Osteoblast (primary cell): Measurements from ENCODE around the gene CAPZA2. TPM values are rescaled to one million over a fixed set of nuclear protein-coding genes. Genes with fewer than 3 reads are reported as not detected.
"Not testable (repeated sequence)": the region's sequence is repeated elsewhere in the genome, so short reads cannot be mapped to it uniquely, and the experiment has no call there.

Experiments used
- DNase-seq: peaks from one replicate; pipeline ENCODE4 v3.0.0; 2011; ENCODE audit warnings: low spot score, mixed read lengths; ENCODE audit not compliant: insufficient read length; ENCODE audit errors: missing footprints
- H2AFZ ChIP-seq: 2 replicates; pipeline ENCODE4 v1.6.0; 2011; ENCODE audit warnings: mild to moderate bottlenecking, low read length
- H3K27ac ChIP-seq: 2 replicates; pipeline ENCODE4 v1.5.1; 2011; ENCODE audit warnings: mild to moderate bottlenecking, low read depth, low read length, moderate library complexity
- H3K27me3 ChIP-seq: 2 replicates; pipeline ENCODE4 v1.6.0; 2012; ENCODE audit warnings: mild to moderate bottlenecking, control low read depth, inconsistent platforms, low read length, moderate library complexity; ENCODE audit not compliant: insufficient read depth
- H3K36me3 ChIP-seq: 2 replicates; pipeline ENCODE4 v1.5.1; 2011; ENCODE audit warnings: mild to moderate bottlenecking, low read length, control low read depth, moderate library complexity; ENCODE audit not compliant: insufficient read depth
- H3K4me1 ChIP-seq: 2 replicates; pipeline ENCODE4 v1.5.1; 2011; ENCODE audit warnings: mild to moderate bottlenecking, low read length, control low read depth, moderate library complexity; ENCODE audit not compliant: insufficient read depth
- H3K4me2 ChIP-seq: 2 replicates; pipeline ENCODE4 v1.6.0; 2011; ENCODE audit warnings: mild to moderate bottlenecking, low read length; ENCODE audit not compliant: insufficient read depth
- H3K4me3 ChIP-seq: fragments of 200-600 bp; sonication (generic); 3 replicates; pipeline ENCODE4 v1.5.1; 2012; ENCODE audit warnings: mild to moderate bottlenecking, low read length, inconsistent platforms; ENCODE audit not compliant: insufficient read depth
- H3K79me2 ChIP-seq: 2 replicates; pipeline ENCODE4 v1.6.0; 2012; ENCODE audit warnings: mild to moderate bottlenecking, low read length, control low read depth, inconsistent platforms; ENCODE audit not compliant: insufficient read depth
- H3K9me3 ChIP-seq: 2 replicates; pipeline ENCODE4 v1.5.1; 2011; ENCODE audit warnings: low read depth, low read length, control low read depth
- H4K20me1 ChIP-seq: 2 replicates; pipeline ENCODE4 v1.6.0; 2012; ENCODE audit warnings: mild to moderate bottlenecking, low read length, control low read depth; ENCODE audit not compliant: insufficient read depth
- total RNA-seq: library from RNA; depleted of rRNA; stranded (reverse); fragments of >200 nt; gene quantifications from 2 replicates; pipeline ENCODE4 v1.2.3, GENCODE V29; 2012
- TF ChIP-seq, protein P1 (sequence below): IDR thresholded peaks from 2 replicates; pipeline ENCODE4 v1.5.1; 2011; ENCODE audit warnings: mild to moderate bottlenecking, low read depth, low read length, moderate library complexity; ENCODE audit errors: extremely low read depth

Gene CAPZA2
- total RNA-seq = 159 and 173 TPM in 2 replicates

DNA sequence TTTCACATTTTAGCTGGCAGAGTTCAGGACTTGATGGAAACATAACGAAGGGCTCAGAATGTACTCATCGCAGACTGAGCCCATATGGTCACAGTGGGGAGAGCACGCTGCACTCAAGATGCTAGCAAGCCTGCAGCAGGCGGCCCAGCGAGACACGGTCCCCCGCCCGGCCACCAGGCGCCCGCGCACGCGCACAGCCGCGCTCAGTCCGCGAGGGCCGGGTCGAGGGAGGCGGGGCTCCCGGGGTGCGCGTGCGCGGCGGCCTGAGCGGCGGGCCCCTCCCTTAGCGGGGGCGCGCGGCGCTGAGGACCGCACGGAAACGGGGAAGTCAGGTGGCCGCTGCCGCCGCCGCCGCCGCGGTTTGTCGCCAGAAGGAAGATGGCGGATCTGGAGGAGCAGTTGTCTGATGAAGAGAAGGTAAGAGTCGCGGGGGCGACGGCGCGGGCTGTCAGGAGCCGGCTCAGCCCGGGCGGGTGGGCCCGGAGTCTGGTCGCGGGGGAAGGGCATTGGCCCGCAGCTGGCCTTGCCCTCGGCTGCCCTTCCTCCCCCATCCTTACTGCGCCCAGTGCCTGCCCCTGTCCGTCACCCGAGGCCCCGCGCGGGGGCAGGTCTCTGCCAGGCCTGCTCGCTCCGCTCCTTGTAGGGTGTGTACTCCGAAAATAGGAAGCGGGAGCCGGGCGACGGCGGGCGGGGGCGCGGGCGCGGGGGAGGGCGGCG is at the start of gene CAPZA2:
CAPZA2 (plus strand) TSS at position 354 of the 717 bp plus-strand sequence; CDS start at position 379, 25 bp downstream.
- Histone ChIP-seq H3K79me2 (peaks cover 48% of the 10 kb centered on the region), H3K4me3 (peak within 1 kb of the TSS; percentile 90)
- DNase-seq = peak; percentile 99

DNA sequence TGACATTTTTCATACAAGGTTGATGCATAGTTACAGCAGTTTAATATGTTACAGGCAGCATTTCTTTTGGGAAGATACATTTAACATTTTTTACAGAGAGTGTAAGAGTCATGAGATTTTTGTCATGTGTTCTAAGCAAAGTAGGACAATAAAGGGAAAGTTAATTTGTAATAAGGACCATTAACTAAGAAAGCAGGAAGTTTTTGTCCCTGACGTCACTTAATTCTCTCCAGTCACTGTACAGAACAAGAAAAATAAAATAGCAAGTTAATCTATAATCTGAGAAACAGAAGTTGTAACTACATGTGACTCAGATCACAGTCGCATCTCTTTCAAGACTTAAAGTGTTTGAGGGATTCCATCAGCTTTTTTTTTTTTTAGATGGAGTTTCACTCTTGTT is 49.5 kb upstream of the CAPZA2 start:
- TF ChIP-seq, protein P1, sequence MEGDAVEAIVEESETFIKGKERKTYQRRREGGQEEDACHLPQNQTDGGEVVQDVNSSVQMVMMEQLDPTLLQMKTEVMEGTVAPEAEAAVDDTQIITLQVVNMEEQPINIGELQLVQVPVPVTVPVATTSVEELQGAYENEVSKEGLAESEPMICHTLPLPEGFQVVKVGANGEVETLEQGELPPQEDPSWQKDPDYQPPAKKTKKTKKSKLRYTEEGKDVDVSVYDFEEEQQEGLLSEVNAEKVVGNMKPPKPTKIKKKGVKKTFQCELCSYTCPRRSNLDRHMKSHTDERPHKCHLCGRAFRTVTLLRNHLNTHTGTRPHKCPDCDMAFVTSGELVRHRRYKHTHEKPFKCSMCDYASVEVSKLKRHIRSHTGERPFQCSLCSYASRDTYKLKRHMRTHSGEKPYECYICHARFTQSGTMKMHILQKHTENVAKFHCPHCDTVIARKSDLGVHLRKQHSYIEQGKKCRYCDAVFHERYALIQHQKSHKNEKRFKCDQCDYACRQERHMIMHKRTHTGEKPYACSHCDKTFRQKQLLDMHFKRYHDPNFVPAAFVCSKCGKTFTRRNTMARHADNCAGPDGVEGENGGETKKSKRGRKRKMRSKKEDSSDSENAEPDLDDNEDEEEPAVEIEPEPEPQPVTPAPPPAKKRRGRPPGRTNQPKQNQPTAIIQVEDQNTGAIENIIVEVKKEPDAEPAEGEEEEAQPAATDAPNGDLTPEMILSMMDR = no peak

More for the DNA sequence above, at the start of gene CAPZA2:
- Histone ChIP-seq H3K4me1 (peaks cover 22% of the 10 kb centered on the region), H3K4me2 (peak within 1 kb of the TSS; percentile 92), H2AFZ (peak within 1 kb of the TSS; percentile 86), H3K27ac (peak within 1 kb of the TSS; percentile 91), H3K36me3 (no peaks in the 10 kb centered on the region), H4K20me1 (peaks cover 34% of the 10 kb centered on the region), H3K9me3 (no peaks in the 10 kb centered on the region), H3K27me3 (no peaks in the 10 kb centered on the region)
- TF ChIP-seq, protein P1 = no peak

DNA sequence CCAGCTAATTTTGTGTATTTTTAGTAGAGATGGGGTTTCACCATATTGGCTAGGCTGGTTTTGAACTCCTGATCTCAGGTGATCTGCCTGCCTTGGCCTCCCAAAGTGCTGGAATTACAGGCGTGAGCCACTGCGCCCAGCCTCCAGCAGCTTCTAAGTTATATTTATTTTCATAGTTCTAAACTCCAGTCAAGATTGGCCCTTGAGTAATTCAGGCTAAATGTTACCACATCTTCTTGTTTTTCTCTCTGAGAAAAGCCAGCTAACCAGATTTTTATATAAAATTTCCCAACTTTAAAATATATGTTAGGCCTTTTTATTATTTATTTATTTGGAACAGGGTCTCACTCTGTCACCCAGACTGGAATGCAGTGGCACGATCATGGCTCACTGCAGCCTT is 49.0 kb upstream of the CAPZA2 start:
- H3K27ac ChIP-seq, H3K4me1 ChIP-seq, H4K20me1 ChIP-seq, H3K4me2 ChIP-seq, H2AFZ ChIP-seq, H3K4me3 ChIP-seq, DNase-seq, H3K27me3 ChIP-seq, H3K79me2 ChIP-seq, H3K36me3 ChIP-seq, H3K9me3 ChIP-seq: not testable (repeated sequence)

More for the DNA sequence above, 49.5 kb upstream of the CAPZA2 start:
- Histone ChIP-seq H3K27me3 (no peaks in the 10 kb centered on the region), H3K9me3 (no peaks in the 10 kb centered on the region), H3K79me2 (no peaks in the 10 kb centered on the region), H2AFZ (no peak overlapping the region), H3K4me2 (no peak overlapping the region), H3K4me1 (peaks cover 7% of the 10 kb centered on the region), H3K4me3 (no peak overlapping the region), H4K20me1 (no peaks in the 10 kb centered on the region), H3K27ac (no peak overlapping the region), H3K36me3 (no peaks in the 10 kb centered on the region)
- DNase-seq = no peak

DNA sequence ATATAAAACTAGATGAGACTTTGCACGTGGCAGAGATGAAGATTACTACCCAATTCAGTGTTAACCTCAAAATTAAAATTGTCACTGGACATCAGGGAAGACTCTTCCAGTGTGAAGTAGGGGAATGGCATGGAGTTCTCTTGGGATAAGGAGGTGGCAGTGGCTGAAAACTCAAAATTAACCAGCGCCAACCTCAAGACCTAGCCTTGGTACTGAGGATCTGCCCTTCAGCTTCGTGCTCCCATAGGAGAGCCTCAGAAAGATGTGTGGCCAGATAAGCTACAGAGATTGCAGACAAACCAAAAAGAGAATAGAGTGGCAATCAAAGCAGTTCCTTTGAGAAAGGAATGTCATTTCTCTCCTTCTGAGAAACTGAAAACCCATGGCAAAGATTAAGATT is 47.3 kb upstream of the CAPZA2 start:
- H3K36me3 ChIP-seq = no peaks in the 10 kb centered on the region
- H3K4me3 ChIP-seq = no peak overlapping the region
- peaks cover 4% of the 10 kb centered on the region for H3K4me1 ChIP-seq
- no peaks in the 10 kb centered on the region for H3K9me3 ChIP-seq
- TF ChIP-seq, protein P1 = no peak
- no peaks in the 10 kb centered on the region for H3K79me2 ChIP-seq
- no peak overlapping the region for H2AFZ ChIP-seq
- H3K27ac ChIP-seq = no peak overlapping the region
- H4K20me1 ChIP-seq = no peaks in the 10 kb centered on the region
- no peaks in the 10 kb centered on the region for H3K27me3 ChIP-seq
- no peak for DNase-seq
- H3K4me2 ChIP-seq = no peak overlapping the region
